Right kidney (tissue), 1 donor: ENCODE measurements around the gene RALGAPA2.

ENCODE experiments used
- DNase-seq: peaks from one replicate; pipeline ENCODE4 v3.0.0-alpha.2; 2016

RALGAPA2 gene

DNA sequence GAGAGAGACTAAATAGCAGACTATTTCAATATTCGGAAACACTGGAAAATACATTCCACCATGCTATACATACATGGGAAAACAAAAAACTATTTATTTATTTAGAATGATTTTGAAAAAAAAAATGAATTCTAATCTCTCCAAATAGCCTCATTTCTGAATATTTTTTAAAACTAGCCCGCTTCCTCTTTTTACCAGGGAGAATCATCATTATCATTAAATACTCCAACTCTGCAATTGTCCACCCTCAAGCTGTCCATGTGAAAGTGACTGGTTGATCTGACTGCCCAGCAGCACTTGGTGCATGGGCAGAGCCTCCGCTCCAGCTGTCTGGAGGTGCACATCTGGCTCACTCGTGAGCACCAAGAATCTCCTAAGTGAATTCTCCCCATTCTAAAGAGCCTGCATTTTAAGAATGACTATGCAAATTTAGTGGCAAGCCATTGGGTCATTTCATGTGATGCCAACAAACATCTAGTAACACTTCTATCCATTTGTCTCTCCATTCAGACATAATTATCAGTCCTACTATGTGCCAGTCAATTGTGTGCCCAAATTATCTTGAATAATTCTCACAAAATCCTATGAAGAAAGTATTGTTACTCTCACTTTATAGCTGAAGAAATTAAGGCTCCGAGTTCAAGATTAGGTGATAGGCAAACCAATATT lies 279.7 kb downstream of the RALGAPA2 start:
- no peak for DNase-seq

- no peak for DNase-seq
Observed at GRCh38 chr20:20430066-20430465, 282.4 kb downstream of the RALGAPA2 start.

- no peak for DNase-seq
Observed at GRCh38 chr20:20428067-20428466, 284.4 kb downstream of the RALGAPA2 start.

DNA sequence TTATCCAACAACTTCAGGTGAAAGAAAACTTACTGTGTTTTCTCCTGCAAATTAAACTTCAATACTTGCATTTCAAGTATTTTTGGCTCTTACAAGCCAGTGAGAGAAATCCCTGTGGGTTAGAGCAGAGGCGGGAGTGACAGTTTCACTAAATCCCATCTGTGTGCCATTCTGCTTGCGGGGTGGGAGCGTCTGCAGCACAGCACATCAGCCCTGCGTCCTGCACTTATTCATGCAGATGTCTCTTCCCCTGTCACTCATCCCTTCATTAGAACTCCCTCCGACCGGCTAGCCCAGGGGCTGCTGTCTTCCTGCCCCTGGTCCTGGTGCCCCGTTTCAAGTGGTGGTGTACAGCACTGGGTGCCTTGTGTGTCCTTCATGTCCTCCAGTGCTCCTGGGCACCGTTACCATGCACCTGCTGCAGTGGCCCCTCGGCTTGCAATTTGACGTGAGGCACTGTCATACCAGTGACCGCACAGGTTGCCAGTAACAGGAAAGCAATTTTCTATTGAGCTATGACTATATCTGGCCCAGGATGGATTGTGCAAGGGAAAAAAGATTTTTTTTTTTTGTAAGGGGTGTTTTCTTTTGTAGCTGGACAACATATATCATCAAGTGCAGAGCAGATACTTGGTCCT lies 285.1 kb downstream of the RALGAPA2 start:
- no peak for DNase-seq

- DNase-seq, result no peak
Observed at GRCh38 chr20:20426655-20426907, 285.9 kb downstream of the RALGAPA2 start.

DNA sequence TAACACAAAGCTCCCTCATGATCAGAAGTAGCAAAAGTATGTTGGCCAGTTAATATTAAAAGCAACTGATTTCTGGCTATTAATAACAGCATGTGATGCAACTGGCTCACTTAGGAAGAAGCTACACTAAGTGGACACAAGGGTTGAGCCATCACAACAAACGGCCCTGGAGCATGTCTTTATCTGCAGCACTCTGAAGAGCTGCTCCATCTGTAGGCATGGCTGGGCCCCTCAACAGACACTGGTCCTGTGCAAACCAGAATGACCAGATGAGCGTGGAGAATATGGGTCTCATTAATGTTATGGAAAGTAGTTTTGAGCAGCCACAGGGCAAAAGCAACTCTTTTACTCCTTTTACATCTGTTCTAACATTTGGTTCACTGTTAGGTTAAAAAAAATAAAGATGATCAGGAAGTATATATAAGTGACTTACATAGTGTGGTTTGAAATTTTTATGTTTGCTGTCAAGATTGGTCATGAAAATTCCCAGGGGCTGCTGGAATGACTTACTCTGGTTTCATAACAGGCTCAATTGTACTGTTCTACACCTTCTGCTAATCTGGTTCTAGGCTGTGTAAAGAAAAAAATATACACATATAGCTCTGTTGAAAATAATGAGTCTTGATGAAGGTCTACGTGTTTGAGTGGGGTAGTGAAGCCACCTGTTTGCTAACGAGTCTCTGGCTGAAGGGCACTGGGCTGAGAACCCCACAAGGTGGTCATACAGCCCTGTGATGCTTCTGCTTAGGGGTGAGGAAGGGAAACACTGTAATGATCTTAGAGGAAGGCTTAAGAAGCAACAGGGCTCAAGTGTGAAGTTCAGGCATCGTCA lies 286.4 kb downstream of the RALGAPA2 start:
- DNase-seq, result no peak

GRCh38 chr20:20423117-20423516 lies 289.3 kb downstream of the RALGAPA2 start:
- DNase-seq, result no peak

- DNase-seq, result no peak
Observed at GRCh38 chr20:20417876-20418676, 294.4 kb downstream of the RALGAPA2 start.

GRCh38 chr20:20415321-20415720 lies 297.1 kb downstream of the RALGAPA2 start:
- no peak for DNase-seq

DNA sequence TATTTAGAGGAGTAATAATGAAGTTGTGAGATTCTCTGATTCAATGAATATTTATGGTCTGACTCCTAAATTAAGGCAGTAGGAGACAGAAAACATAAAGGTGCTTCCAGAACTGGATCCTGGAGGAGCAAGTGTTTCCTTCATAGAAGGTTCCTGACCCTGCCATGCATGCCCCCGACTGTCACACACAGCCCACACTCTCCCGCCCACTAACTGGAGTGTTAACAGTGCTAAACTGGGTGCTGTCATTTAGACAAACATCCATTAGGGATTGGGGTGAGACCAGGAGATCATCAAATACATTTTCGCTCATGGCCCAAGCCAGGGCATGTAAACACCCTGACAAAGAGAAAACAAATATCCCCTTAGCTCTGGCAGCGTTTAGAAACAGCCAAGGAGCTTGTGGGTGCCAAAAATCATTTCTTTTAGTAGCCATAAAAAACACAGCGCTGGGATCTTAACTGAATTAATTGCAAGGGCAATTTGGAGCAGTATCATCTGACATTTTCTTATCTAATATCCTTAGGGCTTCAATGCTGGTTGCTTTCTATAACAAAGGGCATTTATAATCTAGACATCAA lies 297.7 kb downstream of the RALGAPA2 start:
- DNase-seq, result no peak

- DNase-seq, result no peak
Observed at GRCh38 chr20:20413810-20414281, 298.6 kb downstream of the RALGAPA2 start.

- DNase-seq, result no peak
Observed at GRCh38 chr20:20412750-20413149, 299.7 kb downstream of the RALGAPA2 start.

GRCh38 chr20:20411836-20412235 lies 300.6 kb downstream of the RALGAPA2 start:
- DNase-seq, result no peak

- no peak for DNase-seq
Observed at GRCh38 chr20:20411402-20411801, 301.0 kb downstream of the RALGAPA2 start.

DNA sequence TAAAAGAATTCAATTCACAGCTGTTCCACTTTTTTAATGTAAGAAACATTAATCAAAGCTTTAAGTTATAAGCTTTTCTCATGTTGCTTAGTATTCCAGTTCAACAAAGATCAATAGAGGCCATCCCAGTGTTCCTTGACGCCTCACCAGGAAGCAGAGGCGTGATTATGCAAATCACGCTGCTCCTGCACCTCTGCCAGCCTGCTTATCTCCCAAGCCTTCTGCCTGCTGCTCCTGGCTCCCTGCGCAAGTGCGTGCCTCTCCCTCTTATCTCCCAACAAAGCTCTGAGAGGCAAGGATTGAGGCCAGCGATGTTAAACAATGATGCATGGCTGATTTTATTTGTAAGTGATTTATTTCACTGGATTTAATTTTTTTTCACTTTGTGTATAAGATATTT lies 301.8 kb downstream of the RALGAPA2 start:
- no peak for DNase-seq

GRCh38 chr20:20409331-20409730 lies 303.1 kb downstream of the RALGAPA2 start:
- DNase-seq, result no peak

- DNase-seq, result no peak
Observed at GRCh38 chr20:20407891-20408805, 304.3 kb downstream of the RALGAPA2 start.

- no peak for DNase-seq
Observed at GRCh38 chr20:20406306-20406705, 306.1 kb downstream of the RALGAPA2 start.

DNA sequence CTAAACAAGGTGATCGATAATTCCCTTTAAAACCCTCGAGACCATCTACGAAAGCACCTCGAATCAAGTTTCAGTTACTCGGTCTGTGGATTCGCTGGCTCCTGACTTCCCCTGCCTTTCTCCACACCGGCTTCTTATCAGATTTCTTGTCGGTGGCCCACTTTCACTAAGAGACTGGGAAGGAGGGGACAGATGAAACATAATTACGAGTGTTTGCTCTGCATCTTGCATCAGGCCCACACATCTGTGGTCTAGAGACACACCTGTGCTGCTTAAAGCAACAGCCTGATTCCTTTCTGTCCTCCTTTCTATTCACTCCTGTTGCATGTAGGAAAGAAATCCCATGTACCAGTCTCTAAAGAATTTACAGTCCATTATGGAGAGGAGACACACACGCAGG lies 306.8 kb downstream of the RALGAPA2 start:
- no peak for DNase-seq

DNA sequence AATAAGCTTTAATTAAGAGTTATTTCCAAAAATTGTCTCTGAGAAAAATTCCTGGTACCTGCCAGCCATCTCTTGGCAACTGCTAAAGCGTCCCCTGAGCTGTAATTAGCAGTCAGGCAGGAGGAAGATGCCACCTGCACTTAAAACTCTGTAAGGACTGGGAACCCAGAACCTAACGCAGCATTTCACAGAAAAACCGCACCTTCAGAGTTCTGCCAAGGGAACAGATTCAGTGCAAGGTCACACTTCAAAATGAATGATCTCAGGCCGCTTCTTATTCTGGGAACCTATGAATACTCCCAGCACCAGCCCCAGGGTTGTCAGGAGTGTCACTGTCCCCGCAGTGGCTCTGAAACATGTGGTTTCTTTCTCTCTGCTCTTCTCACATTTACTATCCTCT lies 307.8 kb downstream of the RALGAPA2 start:
- DNase-seq, result no peak

DNA sequence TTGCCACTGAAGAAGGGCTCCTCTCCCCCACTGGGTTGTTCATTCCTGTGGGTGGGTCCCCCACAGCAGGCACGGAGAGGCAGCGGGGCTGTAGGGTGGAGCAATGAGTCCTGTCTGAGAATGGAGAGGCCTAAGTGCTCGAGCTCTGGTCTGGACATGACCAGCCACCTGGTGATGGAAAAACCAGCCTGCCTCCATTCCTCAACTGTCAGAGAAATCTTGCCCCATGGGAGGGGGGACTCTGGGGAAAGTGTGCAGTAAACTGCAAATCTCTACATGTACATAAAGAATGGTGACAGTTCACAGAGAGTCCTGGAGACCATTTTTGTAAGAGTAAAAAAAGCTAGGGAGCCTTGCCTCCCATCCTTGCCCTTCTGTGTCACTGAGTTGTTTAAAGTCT lies 310.5 kb downstream of the RALGAPA2 start:
- no peak for DNase-seq
